H1 (cell line): ENCODE data around the gene UCN. TPM values are rescaled to one million over a fixed set of nuclear protein-coding genes. Genes with fewer than 3 reads are reported as not detected.

Experiments
- SUZ12 ChIP-seq: fragments of 200-600 bp; sonication (generic); IDR thresholded peaks from 2 replicates; pipeline ENCODE4 v1.6.1; 2012; ENCODE audit warnings: mild to moderate bottlenecking, inconsistent platforms, low read length, moderate library complexity, mixed read lengths
- polyA plus RNA-seq, 7 experiments: library from polyadenylated mRNA; depleted of rRNA in 3 of 7; stranded (reverse) in 5 of 7; unstranded in 2 of 7; fragments of >200 nt in 5 of 7; fragments of 200-250 nt in 2 of 7; gene quantifications; 1 replicate in 5 of 7; 2 replicates in 1 of 7; 4 replicates in 1 of 7; pipeline versions ENCODE4 v1.2.1 to v1.2.3, GENCODE V29; 2011 to 2013; ENCODE audit warnings: missing spikeins in 2 of 7, mixed read lengths in 2 of 7
- total RNA-seq: library from RNA; stranded (reverse); fragmentation: NEBNext Ultra II Directional; extraction: Animal tissue kit (Norgen Biotek cat#: 25700); gene quantifications from 2 replicates; pipeline ENCODE4 v1.2.1, GENCODE V29; 2021

The UCN gene
- total and polyA plus RNA-seq, 2 of the 8 experiments (the other 6 are each of a cell fraction or from before 2014, with no cell fraction given): 0.35 TPM; not detected in 1

- no peak for TF ChIP-seq SUZ12
Measured at GRCh38 chr2:27354597-27354927, 46.3 kb upstream of the UCN start (continued).
